ENCODE measurements around the gene CYLD.

The CYLD gene

GRCh38 chr16:50731130-50731988 is 10.5 kb upstream of the CYLD start:
- TF ChIP-seq CTCF (IDR thresholded peaks at IDR 0.05; ENCODE audit: control insufficient read depth, insufficient read depth, low read depth, low read length, missing control alignments): no peak
- DNase-seq (ENCODE audit: low read depth): no peak
- no peak overlapping the region for H3K4me3 ChIP-seq (ENCODE audit: control insufficient read depth, low read depth, low read length)

GRCh38 chr16:50731989-50732832 is 9.7 kb upstream of the CYLD start:
- TF ChIP-seq CTCF (IDR thresholded peaks at IDR 0.05; ENCODE audit: control insufficient read depth, insufficient read depth, low read depth, low read length, missing control alignments): no peak
- no peak overlapping the region for H3K4me3 ChIP-seq (ENCODE audit: control insufficient read depth, low read depth, low read length)
- no peak for DNase-seq (ENCODE audit: low read depth)

GRCh38 chr16:50733468-50733867 is 8.4 kb upstream of the CYLD start:
- no peak for TF ChIP-seq CTCF (IDR thresholded peaks at IDR 0.05; ENCODE audit: control insufficient read depth, insufficient read depth, low read depth, low read length, missing control alignments)
- no peak for DNase-seq (ENCODE audit: low read depth)
- H3K4me3 ChIP-seq (ENCODE audit: control insufficient read depth, low read depth, low read length): no peak overlapping the region

- no peak overlapping the region for H3K4me3 ChIP-seq (ENCODE audit: control insufficient read depth, low read depth, low read length)
- TF ChIP-seq CTCF (IDR thresholded peaks at IDR 0.05; ENCODE audit: control insufficient read depth, insufficient read depth, low read depth, low read length, missing control alignments): no peak
- DNase-seq (ENCODE audit: low read depth): no peak
Observed at GRCh38 chr16:50735629-50736122, 6.2 kb upstream of the CYLD start.

GRCh38 chr16:50736448-50736847 is 5.4 kb upstream of the CYLD start:
- H3K4me3 ChIP-seq (ENCODE audit: control insufficient read depth, low read depth, low read length): no peak overlapping the region
- no peak for TF ChIP-seq CTCF (IDR thresholded peaks at IDR 0.05; ENCODE audit: control insufficient read depth, insufficient read depth, low read depth, low read length, missing control alignments)
- no peak for DNase-seq (ENCODE audit: low read depth)

GRCh38 chr16:50737420-50737959 is 4.4 kb upstream of the CYLD start:
- H3K4me3 ChIP-seq (ENCODE audit: control insufficient read depth, low read depth, low read length): no peak overlapping the region
- DNase-seq (ENCODE audit: low read depth): no peak
- TF ChIP-seq CTCF (IDR thresholded peaks at IDR 0.05; ENCODE audit: control insufficient read depth, insufficient read depth, low read depth, low read length, missing control alignments): no peak
